HG03045 (cell line): ENCODE results near the gene TMIGD2.

Experiments used
- ATAC-seq: cut with Tn5 transposase; IDR thresholded peaks from one replicate; pipeline ENCODE4 v1.9.1; 2021; ENCODE audit warnings: mild to moderate bottlenecking, moderate library complexity; ENCODE audit not compliant: unreplicated experiment

Gene TMIGD2

GRCh38 chr19:4326837-4327251 lies 24.7 kb upstream of the TMIGD2 start:
- ATAC-seq = no peak

GRCh38 chr19:4326215-4326836 lies 24.1 kb upstream of the TMIGD2 start:
- ATAC-seq = no peak

GRCh38 chr19:4324228-4324627 lies 22.0 kb upstream of the TMIGD2 start:
- no peak for ATAC-seq

- no peak for ATAC-seq
These were observed 21.5 kb upstream of the TMIGD2 start for GRCh38 chr19:4323692-4324091.

- ATAC-seq = no peak
These were observed 20.9 kb upstream of the TMIGD2 start for GRCh38 chr19:4322942-4323665.

GRCh38 chr19:4320419-4320818 lies 18.2 kb upstream of the TMIGD2 start:
- no peak for ATAC-seq

- ATAC-seq = no peak
These were observed 17.0 kb upstream of the TMIGD2 start for GRCh38 chr19:4319067-4319718.

- ATAC-seq = no peak
These were observed 16.3 kb upstream of the TMIGD2 start for GRCh38 chr19:4318460-4318859.

GRCh38 chr19:4316956-4317355 lies 14.8 kb upstream of the TMIGD2 start:
- no peak for ATAC-seq

- no peak for ATAC-seq
These were observed 11.8 kb upstream of the TMIGD2 start for GRCh38 chr19:4313847-4314490.

GRCh38 chr19:4310247-4311121 lies 8.3 kb upstream of the TMIGD2 start:
- no peak for ATAC-seq

GRCh38 chr19:4305659-4306058 lies 3.5 kb upstream of the TMIGD2 start:
- no peak for ATAC-seq

- ATAC-seq = no peak
These were observed 3.0 kb upstream of the TMIGD2 start for GRCh38 chr19:4305257-4305612.

- ATAC-seq = no peak
These were observed 2.5 kb upstream of the TMIGD2 start, which contains the start of gene FSD1 for GRCh38 chr19:4304538-4305256. Gene FSD1 (plus strand): TSS chr19:4304598. CDS start chr19:4304747, 149 bp downstream.

GRCh38 chr19:4303819-4304537 lies 1.8 kb upstream of the TMIGD2 start:
- ATAC-seq = no peak

GRCh38 chr19:4301590-4302242 lies 473 bp downstream of the TMIGD2 start:
- no peak for ATAC-seq

GRCh38 chr19:4300589-4300988 lies 1.6 kb downstream of the TMIGD2 start:
- no peak for ATAC-seq

GRCh38 chr19:4298810-4299550 lies 3.2 kb downstream of the TMIGD2 start:
- no peak for ATAC-seq
